AG08395 (cell line): ENCODE data around the gene PTPN6.

Source experiments
- DNase-seq: peaks from one replicate; pipeline ENCODE4 v3.0.0; 2012; ENCODE audit warnings: mixed read lengths, low spot score

The PTPN6 gene

GRCh38 chr12:6970096-6970527 lies 19.0 kb downstream of the PTPN6 start:
- no peak for DNase-seq

DNA sequence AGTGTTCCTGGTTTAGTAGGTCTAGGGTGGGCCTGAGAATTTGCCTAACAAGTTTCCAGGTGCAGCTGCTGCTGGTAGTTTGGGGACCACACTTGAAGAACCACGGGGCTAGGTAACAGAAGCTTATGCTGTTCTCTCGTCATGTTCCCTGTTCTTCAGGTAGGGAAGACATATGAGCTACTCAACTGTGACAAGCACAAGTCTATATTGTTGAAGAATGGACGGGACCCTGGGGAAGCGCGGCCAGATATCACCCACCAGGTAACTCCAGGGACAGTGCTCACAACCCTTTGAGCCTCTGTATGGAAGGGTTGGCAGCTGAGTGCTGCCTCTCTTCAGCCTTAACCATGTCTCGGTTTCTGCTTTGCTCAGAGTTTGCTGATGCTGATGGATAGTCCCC lies 23.0 kb downstream of the PTPN6 start:
- DNase-seq: no peak

DNA sequence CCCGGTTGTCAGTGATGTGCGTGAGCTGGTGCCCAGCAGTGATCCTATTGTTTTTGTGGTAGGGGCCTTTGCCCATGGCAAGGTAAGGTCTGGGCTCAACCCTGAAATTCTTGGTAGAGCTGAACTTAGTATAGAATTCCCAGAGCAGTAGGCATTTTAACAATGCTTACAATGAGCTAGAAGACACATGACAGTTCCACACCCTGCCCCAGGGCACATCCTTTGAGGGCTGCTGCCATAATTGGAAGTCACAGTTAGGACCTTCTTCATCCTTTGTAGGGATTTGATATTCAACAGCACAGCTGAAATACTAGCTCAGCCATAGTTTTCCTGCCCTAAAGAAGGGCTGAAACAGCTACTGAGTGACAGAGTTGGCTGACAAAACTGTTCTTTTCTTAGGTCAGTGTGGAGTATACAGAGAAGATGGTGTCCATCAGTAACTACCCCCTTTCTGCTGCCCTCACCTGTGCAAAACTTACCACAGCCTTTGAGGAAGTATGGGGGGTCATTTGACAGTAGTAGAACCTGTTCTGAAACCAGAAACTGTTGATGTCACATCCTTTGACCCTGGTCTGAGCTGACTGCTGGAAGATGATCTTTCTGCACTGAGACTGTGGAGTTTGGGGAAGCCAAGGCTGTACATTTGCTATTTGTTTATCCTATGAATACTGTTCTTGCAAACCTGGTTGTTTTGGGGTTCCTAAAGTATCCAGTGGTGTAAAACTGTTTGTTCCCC lies 24.3 kb downstream of the PTPN6 start:
- DNase-seq: no peak

GRCh38 chr12:6977653-6978052 lies 26.5 kb downstream of the PTPN6 start:
- no peak for DNase-seq

- DNase-seq: no peak
These were observed 27.0 kb downstream of the PTPN6 start for GRCh38 chr12:6978188-6978587.

DNA sequence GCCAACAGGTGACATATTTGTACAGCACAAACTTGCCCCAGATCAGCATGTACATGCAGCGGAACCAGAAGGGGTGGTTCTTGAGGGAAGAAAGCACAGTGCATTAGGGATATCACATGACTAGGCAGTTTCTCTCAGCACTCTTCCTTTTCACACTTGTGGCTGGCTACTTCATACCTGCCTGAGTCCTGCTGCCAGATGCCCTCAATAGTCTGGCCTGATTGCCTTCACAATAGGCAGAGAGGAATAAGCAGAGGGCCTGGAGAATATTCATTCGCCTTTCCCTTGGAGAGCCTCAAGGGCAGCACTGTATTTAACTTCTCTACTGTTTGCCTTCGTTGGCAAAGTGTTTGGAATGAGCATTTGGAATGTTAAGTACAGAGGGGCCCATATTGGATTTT lies 27.5 kb downstream of the PTPN6 start:
- DNase-seq: no peak

- no peak for DNase-seq
These were observed 27.9 kb downstream of the PTPN6 start for GRCh38 chr12:6979021-6979420.

DNA sequence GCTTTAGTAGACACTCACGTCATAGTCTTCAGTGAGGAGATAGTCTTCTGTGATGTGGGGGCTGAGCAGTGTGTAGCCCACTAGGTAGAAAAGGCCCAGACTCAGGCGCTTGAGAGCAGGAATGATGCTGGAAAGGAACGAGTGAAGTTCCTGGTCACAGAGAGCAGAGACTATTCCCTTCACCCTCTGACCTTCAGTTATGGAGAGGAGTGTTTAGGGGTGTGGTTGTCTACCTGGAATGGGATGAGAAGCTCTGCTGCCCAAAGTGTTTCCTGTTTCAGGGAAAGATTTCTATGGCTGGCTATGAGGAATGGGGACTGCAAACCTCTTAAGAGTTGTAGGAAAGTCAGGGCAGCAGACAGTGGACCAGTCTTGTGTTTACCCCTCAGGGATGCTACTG lies 28.3 kb downstream of the PTPN6 start:
- DNase-seq: no peak

- DNase-seq: no peak
These were observed 28.9 kb downstream of the PTPN6 start for GRCh38 chr12:6980075-6980474.

GRCh38 chr12:6980740-6981139 lies 29.6 kb downstream of the PTPN6 start:
- DNase-seq: no peak

DNA sequence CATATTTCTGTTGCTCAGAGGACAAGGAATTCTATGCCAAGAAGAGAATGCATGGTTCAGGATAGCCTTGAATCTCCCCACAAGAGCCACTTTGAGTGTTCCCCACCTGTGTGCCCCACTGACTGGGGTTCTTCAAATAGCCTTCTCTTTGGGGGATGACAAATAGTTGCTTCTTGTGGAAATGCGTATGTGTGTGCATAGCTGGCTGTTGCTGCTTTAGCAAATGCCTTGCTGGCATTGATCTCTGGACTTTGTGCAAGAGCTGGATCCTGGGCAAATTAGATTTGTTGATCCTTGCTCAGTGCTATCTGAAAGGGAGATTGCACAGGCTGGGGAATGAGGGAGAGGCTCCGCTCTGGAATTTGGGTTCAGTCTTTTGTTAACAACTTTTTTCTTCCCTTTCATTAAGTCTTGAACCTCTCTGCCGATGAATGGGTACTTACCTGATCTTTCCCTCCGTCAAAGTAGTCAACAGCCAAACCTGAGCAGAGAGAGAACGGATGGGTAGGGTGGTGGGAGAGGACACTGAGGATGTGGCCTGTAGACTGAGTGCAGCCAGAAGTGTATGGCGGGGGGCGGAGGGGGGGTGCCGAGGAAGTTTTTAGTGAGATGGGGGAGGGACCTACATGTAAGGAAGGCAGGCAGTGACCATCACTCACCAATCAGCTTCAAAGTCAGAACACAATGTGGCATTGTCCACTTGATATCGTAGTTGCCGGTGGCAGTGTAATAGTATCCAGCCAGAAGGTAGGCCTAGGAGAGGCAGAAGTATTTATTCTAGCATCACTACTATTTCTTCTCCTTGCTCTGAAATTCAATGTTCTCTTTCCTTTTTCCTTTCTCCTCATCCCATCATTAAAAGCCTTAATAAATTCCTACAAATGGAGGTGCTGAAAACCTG lies 30.2 kb downstream of the PTPN6 start:
- DNase-seq: no peak

GRCh38 chr12:6982532-6982931 lies 31.4 kb downstream of the PTPN6 start:
- no peak for DNase-seq

DNA sequence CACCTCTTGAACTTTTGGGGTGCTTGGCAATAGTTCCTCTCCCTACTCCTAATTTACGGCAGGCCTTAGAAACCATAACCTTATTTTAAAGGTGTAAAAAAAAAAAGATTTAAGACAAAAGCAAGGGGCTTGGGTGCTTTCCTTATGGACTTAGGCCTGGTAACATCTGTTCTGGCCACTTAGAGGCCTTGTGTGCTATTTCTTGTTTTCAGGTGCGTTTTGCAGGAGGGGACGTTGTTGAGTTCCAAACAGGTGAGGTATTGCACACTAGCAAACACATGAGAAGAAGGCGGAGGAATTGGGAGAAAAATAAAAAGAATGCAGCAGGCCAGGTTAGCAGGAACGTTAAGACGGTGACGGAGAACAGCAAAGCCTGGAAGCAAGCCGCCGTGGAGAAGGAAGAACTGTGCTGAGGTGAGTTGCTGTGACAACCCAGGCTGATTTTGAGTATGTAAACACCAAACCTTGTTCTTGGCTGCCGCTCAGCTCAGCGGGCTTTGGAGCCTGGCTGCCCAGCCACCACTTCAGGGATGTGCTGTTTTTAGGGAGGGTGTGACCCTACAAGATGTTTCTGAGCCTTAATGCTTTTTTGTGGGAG lies 36.9 kb downstream of the PTPN6 start:
- DNase-seq: no peak

- peak; percentile 88 for DNase-seq
These were observed 44.9 kb downstream of the PTPN6 start for GRCh38 chr12:6996040-6996441.

- no peak for DNase-seq
These were observed 47.7 kb downstream of the PTPN6 start for GRCh38 chr12:6998715-6999451.

- no peak for DNase-seq
These were observed 50.9 kb downstream of the PTPN6 start for GRCh38 chr12:7001921-7002591.

- DNase-seq: no peak
These were observed 53.2 kb downstream of the PTPN6 start for GRCh38 chr12:7004287-7004803.

- no peak for DNase-seq
These were observed 53.7 kb downstream of the PTPN6 start for GRCh38 chr12:7004840-7005239.

DNA sequence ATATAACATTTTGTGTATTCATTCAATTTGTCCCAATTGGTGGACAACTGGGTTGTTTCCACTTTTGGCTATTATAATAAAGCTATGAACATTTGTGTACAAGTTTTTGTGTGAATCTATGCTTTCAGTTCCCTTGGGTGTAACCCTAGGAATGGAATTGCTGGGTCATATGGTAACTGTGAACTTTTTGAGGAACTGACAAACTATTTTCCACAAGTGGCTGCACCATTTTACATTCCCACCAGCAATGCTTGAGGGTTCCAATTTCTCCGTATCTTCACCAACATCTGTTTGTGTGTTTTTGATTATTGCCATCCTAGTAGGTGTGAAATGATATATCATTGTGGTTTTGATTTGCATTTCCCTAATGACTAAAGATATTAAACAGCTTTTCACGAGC lies 54.2 kb downstream of the PTPN6 start:
- DNase-seq: no peak

GRCh38 chr12:7006639-7007038 lies 55.5 kb downstream of the PTPN6 start:
- DNase-seq: no peak

DNA sequence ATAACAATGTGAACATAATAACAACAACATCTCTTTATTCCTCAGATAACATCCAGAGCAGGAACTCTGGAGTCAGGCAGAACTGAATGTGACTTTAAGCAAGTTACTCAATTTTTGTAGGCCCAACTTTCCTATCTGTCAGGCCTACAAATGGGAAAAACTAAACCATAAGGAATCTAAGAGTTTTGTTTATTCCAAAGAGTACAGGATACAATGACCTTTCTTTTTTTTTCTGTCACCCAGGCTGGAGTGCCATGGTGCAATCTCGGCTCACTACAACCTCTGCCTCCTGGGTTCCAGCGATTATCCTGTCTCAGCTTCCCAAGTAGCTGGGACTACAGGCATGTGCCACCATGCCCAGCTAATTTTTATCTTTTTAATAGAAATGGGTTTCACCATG lies 57.7 kb downstream of the PTPN6 start:
- no peak for DNase-seq
